ENCODE results near the gene RASAL1.
"Not testable (repeated sequence)": the region's sequence is repeated elsewhere in the genome, so short reads cannot be mapped to it uniquely, and the experiment has no call there.

Gene RASAL1

GRCh38 chr12:113138826-113139225 is 3.3 kb upstream of the RASAL1 start:
- DNase-seq, result no peak

- no peak for DNase-seq
Observed at GRCh38 chr12:113137861-113138783, 2.6 kb upstream of the RASAL1 start.

GRCh38 chr12:113136990-113137511 is 1.5 kb upstream of the RASAL1 start:
- DNase-seq, result no peak

GRCh38 chr12:113136128-113136989 is 798 bp upstream of the RASAL1 start:
- no peak for DNase-seq

- DNase-seq, result no peak
Observed at GRCh38 chr12:113134521-113134951, 1.0 kb downstream of the RASAL1 start.

- no peak for DNase-seq
Observed at GRCh38 chr12:113134071-113134470, 1.5 kb downstream of the RASAL1 start.

- DNase-seq, result no peak
Observed at GRCh38 chr12:113133666-113134065, 1.9 kb downstream of the RASAL1 start.

GRCh38 chr12:113133036-113133435 is 2.5 kb downstream of the RASAL1 start:
- no peak for DNase-seq

GRCh38 chr12:113131556-113131955 is 4.0 kb downstream of the RASAL1 start:
- DNase-seq, result no peak

- no peak for DNase-seq
Observed at GRCh38 chr12:113130457-113131135, 5.0 kb downstream of the RASAL1 start.

- no peak for DNase-seq
Observed at GRCh38 chr12:113129664-113130456, 5.7 kb downstream of the RASAL1 start.

- no peak for DNase-seq
Observed at GRCh38 chr12:113128802-113129663, 6.5 kb downstream of the RASAL1 start.

- no peak for DNase-seq
Observed at GRCh38 chr12:113127791-113128199, 7.8 kb downstream of the RASAL1 start.

- DNase-seq, result no peak
Observed at GRCh38 chr12:113120670-113121370, 14.7 kb downstream of the RASAL1 start.

- DNase-seq, result no peak
Observed at GRCh38 chr12:113119980-113120669, 15.4 kb downstream of the RASAL1 start.

- no peak for DNase-seq
Observed at GRCh38 chr12:113118142-113118541, 17.4 kb downstream of the RASAL1 start.

- DNase-seq, result not testable (repeated sequence)
Observed at GRCh38 chr12:113117684-113118083, 17.9 kb downstream of the RASAL1 start.

- no peak for DNase-seq
Observed at GRCh38 chr12:113116875-113117274, 18.7 kb downstream of the RASAL1 start.

GRCh38 chr12:113115455-113116126 is 20.0 kb downstream of the RASAL1 start:
- DNase-seq, result no peak
